Measurements from ENCODE around the gene RFXANK. TPM values are rescaled to one million over a fixed set of nuclear protein-coding genes. Genes with fewer than 3 reads are reported as not detected.

The RFXANK gene
- total and polyA plus RNA-seq, 9 of the 15 experiments (the other 6 are each of a cell fraction or from before 2014, with no cell fraction given): 68.6 to 181 (median 150) TPM

GRCh38 chr19:19171821-19172532 is 20.1 kb upstream of the RFXANK start (continued):
- TF ChIP-seq ZBTB2 (IDR thresholded peaks at IDR 0.05) (no peak), ARID4B (CRISPR knock-in tag; IDR thresholded peaks at IDR 0.05) (peak; percentile 59; the same call in 1 of the 2 replicates), TEAD2 (tag; IDR thresholded peaks at IDR 0.05) (no peak), RBM22 (IDR thresholded peaks at IDR 0.05; ENCODE audit: low read depth, low read length, poor library complexity, severe bottlenecking) (peak; percentile 55), CEBPB (tag; IDR thresholded peaks at IDR 0.05) (peak; percentile 85), NCOA1 (IDR thresholded peaks at IDR 0.05; ENCODE audit: low read depth) (0 out of 2 replicates have a peak, but pooled peaks have one; percentile 9), RBFOX2 (IDR thresholded peaks at IDR 0.05; ENCODE audit: low read depth, low read length) (peak; percentile 80), ZNF274 (IDR thresholded peaks at IDR 0.05; ENCODE audit: borderline replicate concordance, low read depth, low read length) (no peak), RREB1 (CRISPR knock-in tag; IDR thresholded peaks at IDR 0.05) (no peak), HMGN3 (IDR thresholded peaks at IDR 0.05; ENCODE audit: borderline replicate concordance, extremely low read depth, insufficient read length, low read depth, low read length) (peak; percentile 33), STAT5B (CRISPR knock-in tag; IDR thresholded peaks at IDR 0.05) (no peak), BRD9 (IDR thresholded peaks at IDR 0.05; ENCODE audit: low read depth, partially characterized antibody) (peak; percentile 66), ATF1 (CRISPR knock-in tag; IDR thresholded peaks at IDR 0.05) (no peak), ATF1 (tag; IDR thresholded peaks at IDR 0.05) (peak; percentile 41), KDM1A (IDR thresholded peaks at IDR 0.05) (peak; percentile 76 to 92), RBM14 (IDR thresholded peaks at IDR 0.05; ENCODE audit: borderline replicate concordance, insufficient read depth, low read depth, low read length) (no peak), SMARCA5 (IDR thresholded peaks at IDR 0.05) (peak; percentile 98)

Data from K562 (cell line).